OCI-LY3 (cell line): ENCODE data around the gene SGIP1.
"Not testable (repeated sequence)": the region's sequence is repeated elsewhere in the genome, so short reads cannot be mapped to it uniquely, and the experiment has no call there.

Source experiments
- H2AFZ ChIP-seq: fragments of 200-600, 300-600 bp; shearing (Covaris generic); 2 replicates; pipeline ENCODE4 v1.6.0; 2014; ENCODE audit warnings: antibody characterized with exemption, low read depth, low read length
- H3K27ac ChIP-seq: fragments of 200-600, 300-600 bp; sonication (generic); 2 replicates; pipeline ENCODE4 v1.5.1; 2014; ENCODE audit warnings: mild to moderate bottlenecking, low read length, moderate library complexity, mixed read lengths
- H3K27me3 ChIP-seq: fragments of 200-600, 300-600 bp; sonication (generic); 2 replicates; pipeline ENCODE4 v1.6.1; 2014; ENCODE audit warnings: low read depth, low read length, mixed read lengths
- H3K36me3 ChIP-seq: fragments of 200-600, 300-600 bp; sonication (generic); replicated peaks from 2 replicates; pipeline ENCODE3; 2014; ENCODE audit warnings: low read depth, low read length, mixed read lengths
- H3K4me1 ChIP-seq: fragments of 300-600, 200-600 bp; sonication (generic); 2 replicates; pipeline ENCODE4 v1.6.1; 2014; ENCODE audit warnings: low read length, mixed read lengths
- H3K4me2 ChIP-seq: fragments of 200-600, 300-600 bp; sonication (generic); 2 replicates; pipeline ENCODE4 v1.6.1; 2014; ENCODE audit warnings: low read length, mixed read lengths
- H3K4me3 ChIP-seq: fragments of 300-600, 200-600 bp; sonication (generic); 2 replicates; pipeline ENCODE4 v1.5.1; 2014; ENCODE audit warnings: antibody characterized with exemption, mild to moderate bottlenecking, low read length, moderate library complexity
- H3K79me2 ChIP-seq: fragments of 300-600, 200-600 bp; shearing (Covaris generic); 2 replicates; pipeline ENCODE4 v1.6.1; 2014; ENCODE audit warnings: mild to moderate bottlenecking, low read length, mixed read lengths
- H3K9ac ChIP-seq: fragments of 300-600, 200-600 bp; shearing (Covaris generic); 2 replicates; pipeline ENCODE4 v1.6.0; 2014; ENCODE audit warnings: mild to moderate bottlenecking, low read length, moderate library complexity
- H3K9me3 ChIP-seq: fragments of 200-600, 300-600 bp; shearing (Covaris generic); 2 replicates; pipeline ENCODE4 v1.6.1; 2014; ENCODE audit warnings: low read length, mixed read lengths; ENCODE audit not compliant: insufficient read depth
- H4K20me1 ChIP-seq: fragments of 200-600, 300-600 bp; sonication (generic); 2 replicates; pipeline ENCODE4 v1.6.1; 2016; ENCODE audit warnings: low read length, mixed read lengths; ENCODE audit not compliant: insufficient read depth
- EZH2phosphoT487 ChIP-seq: fragments of 200-600 bp; shearing (Covaris generic); IDR thresholded peaks from 2 replicates; pipeline ENCODE4 v1.6.1; 2018; ENCODE audit warnings: antibody characterized with exemption, mixed run types, low read depth
- TF ChIP-seq, protein P1 (sequence below): fragments of 200-600, 300-600 bp; sonication (generic); IDR thresholded peaks from 2 replicates; pipeline ENCODE4 v1.5.1; 2014; ENCODE audit warnings: antibody characterized with exemption, low read length, low read depth

SGIP1 gene

DNA sequence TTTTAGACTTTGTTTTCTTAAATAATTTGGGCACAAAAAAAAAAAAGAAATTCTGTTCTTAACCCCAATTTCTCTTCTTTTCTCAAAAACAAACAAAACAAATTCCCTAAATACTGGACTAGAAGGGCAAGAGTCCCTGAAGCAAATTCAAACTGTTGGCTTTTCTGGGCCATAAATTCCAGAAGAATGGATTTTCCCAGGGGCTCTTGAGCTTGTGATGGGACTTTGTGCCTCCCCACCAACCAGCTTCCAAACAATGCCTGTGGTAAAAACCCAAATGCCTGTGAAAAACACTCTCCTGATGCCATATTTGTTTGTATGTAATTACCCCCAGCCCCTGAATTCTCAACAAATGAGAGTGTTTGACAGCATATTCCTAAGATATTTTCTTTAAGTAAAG is 55.4 kb downstream of the SGIP1 start:
- no peaks in the 10 kb centered on the region for H3K79me2 ChIP-seq
- no peak overlapping the region for H3K4me3 ChIP-seq
- TF ChIP-seq, protein P1, sequence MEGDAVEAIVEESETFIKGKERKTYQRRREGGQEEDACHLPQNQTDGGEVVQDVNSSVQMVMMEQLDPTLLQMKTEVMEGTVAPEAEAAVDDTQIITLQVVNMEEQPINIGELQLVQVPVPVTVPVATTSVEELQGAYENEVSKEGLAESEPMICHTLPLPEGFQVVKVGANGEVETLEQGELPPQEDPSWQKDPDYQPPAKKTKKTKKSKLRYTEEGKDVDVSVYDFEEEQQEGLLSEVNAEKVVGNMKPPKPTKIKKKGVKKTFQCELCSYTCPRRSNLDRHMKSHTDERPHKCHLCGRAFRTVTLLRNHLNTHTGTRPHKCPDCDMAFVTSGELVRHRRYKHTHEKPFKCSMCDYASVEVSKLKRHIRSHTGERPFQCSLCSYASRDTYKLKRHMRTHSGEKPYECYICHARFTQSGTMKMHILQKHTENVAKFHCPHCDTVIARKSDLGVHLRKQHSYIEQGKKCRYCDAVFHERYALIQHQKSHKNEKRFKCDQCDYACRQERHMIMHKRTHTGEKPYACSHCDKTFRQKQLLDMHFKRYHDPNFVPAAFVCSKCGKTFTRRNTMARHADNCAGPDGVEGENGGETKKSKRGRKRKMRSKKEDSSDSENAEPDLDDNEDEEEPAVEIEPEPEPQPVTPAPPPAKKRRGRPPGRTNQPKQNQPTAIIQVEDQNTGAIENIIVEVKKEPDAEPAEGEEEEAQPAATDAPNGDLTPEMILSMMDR, result no peak
- TF ChIP-seq EZH2phosphoT487, result no peak
- no peaks in the 10 kb centered on the region for H4K20me1 ChIP-seq
- no peaks in the 10 kb centered on the region for H3K36me3 ChIP-seq
- H2AFZ ChIP-seq, result no peak overlapping the region
- no peaks in the 10 kb centered on the region for H3K9me3 ChIP-seq
- H3K4me2 ChIP-seq, result no peak overlapping the region
- H3K9ac ChIP-seq, result no peak overlapping the region
- H3K27me3 ChIP-seq, result no peaks in the 10 kb centered on the region
- H3K27ac ChIP-seq, result no peak overlapping the region
- H3K4me1 ChIP-seq, result 0 out of 2 replicates have a peak, but pooled peaks cover 2% of the 10 kb centered on the region

- not testable (repeated sequence) for H4K20me1 ChIP-seq, H3K27me3 ChIP-seq, H3K36me3 ChIP-seq, H3K9me3 ChIP-seq, H3K79me2 ChIP-seq, H3K9ac ChIP-seq, H2AFZ ChIP-seq, H3K4me3 ChIP-seq, H3K27ac ChIP-seq, H3K4me2 ChIP-seq, H3K4me1 ChIP-seq
Observed at GRCh38 chr1:66592106-66592507, 58.2 kb downstream of the SGIP1 start.

GRCh38 chr1:66596191-66596590 is 62.2 kb downstream of the SGIP1 start:
- TF ChIP-seq, protein P1, result no peak
- TF ChIP-seq EZH2phosphoT487, result no peak
- H3K79me2 ChIP-seq, result no peaks in the 10 kb centered on the region
- H3K4me3 ChIP-seq, result no peak overlapping the region
- H3K27me3 ChIP-seq, result no peaks in the 10 kb centered on the region
- H3K36me3 ChIP-seq, result no peaks in the 10 kb centered on the region
- H3K9me3 ChIP-seq, result no peaks in the 10 kb centered on the region
- no peak overlapping the region for H3K4me2 ChIP-seq
- H4K20me1 ChIP-seq, result no peaks in the 10 kb centered on the region
- H2AFZ ChIP-seq, result no peak overlapping the region
- no peaks in the 10 kb centered on the region for H3K4me1 ChIP-seq
- H3K27ac ChIP-seq, result no peak overlapping the region
- no peak overlapping the region for H3K9ac ChIP-seq

DNA sequence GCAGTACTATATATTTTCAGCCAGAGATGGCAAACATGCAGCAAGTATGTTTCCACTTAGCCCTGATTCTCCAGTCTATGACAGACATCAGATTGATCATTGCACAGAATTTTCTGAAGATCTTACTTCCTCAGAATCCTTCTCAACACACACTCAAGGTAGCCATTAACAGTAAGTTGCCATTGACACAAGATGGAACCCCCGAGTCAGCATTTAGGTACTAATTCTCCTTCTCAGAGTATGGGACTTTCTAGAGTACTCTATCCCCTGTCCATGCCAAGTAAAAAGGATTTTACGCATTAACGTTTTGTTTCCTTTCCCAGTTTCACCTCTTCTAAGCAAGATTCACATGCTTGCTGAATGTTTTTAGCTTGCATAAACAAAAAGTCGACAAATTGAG is 63.5 kb downstream of the SGIP1 start:
- H3K27ac ChIP-seq, result no peak overlapping the region
- TF ChIP-seq, protein P1, result no peak
- no peak for TF ChIP-seq EZH2phosphoT487
- H3K4me2 ChIP-seq, result no peak overlapping the region
- H3K4me1 ChIP-seq, result peaks cover 8% of the 10 kb centered on the region
- H3K9me3 ChIP-seq, result no peaks in the 10 kb centered on the region
- H3K4me3 ChIP-seq, result no peak overlapping the region
- no peaks in the 10 kb centered on the region for H3K79me2 ChIP-seq
- no peaks in the 10 kb centered on the region for H4K20me1 ChIP-seq
- H3K27me3 ChIP-seq, result no peaks in the 10 kb centered on the region
- H3K9ac ChIP-seq, result no peak overlapping the region
- H3K36me3 ChIP-seq, result no peaks in the 10 kb centered on the region
- H2AFZ ChIP-seq, result no peak overlapping the region

DNA sequence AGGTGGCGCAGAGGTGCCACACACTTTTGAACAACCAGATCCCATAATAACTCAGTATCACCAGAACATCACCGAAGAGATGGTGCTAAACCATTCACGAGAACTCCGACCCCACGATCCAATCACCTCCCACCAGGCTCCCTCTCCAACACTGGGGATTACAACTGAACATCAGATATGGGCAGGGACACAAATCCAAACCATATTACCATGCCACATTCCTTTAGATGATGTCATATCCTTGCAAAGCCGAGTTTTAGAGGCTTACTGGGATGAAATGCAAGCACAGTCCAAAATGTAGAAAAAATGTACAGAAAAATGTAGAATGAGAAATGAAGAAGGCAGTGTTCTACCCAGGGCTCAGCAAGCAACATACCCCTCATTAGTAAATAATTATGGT is 64.7 kb downstream of the SGIP1 start:
- H3K4me1 ChIP-seq, result peaks cover 8% of the 10 kb centered on the region
- H3K27me3 ChIP-seq, result no peaks in the 10 kb centered on the region
- H3K4me3 ChIP-seq, result no peak overlapping the region
- no peak overlapping the region for H3K9ac ChIP-seq
- no peaks in the 10 kb centered on the region for H3K9me3 ChIP-seq
- no peak overlapping the region for H3K4me2 ChIP-seq
- no peaks in the 10 kb centered on the region for H3K36me3 ChIP-seq
- H2AFZ ChIP-seq, result no peak overlapping the region
- TF ChIP-seq, protein P1, result no peak
- TF ChIP-seq EZH2phosphoT487, result no peak
- no peaks in the 10 kb centered on the region for H3K79me2 ChIP-seq
- H3K27ac ChIP-seq, result no peak overlapping the region
- H4K20me1 ChIP-seq, result no peaks in the 10 kb centered on the region
